HG02678 (cell line): ENCODE measurements around the gene PAQR9.

Experiments
- ATAC-seq: cut with Tn5 transposase; IDR thresholded peaks from one replicate; pipeline ENCODE4 v1.9.1; 2021; ENCODE audit warnings: mild to moderate bottlenecking, moderate library complexity; ENCODE audit not compliant: unreplicated experiment

The PAQR9 gene

DNA sequence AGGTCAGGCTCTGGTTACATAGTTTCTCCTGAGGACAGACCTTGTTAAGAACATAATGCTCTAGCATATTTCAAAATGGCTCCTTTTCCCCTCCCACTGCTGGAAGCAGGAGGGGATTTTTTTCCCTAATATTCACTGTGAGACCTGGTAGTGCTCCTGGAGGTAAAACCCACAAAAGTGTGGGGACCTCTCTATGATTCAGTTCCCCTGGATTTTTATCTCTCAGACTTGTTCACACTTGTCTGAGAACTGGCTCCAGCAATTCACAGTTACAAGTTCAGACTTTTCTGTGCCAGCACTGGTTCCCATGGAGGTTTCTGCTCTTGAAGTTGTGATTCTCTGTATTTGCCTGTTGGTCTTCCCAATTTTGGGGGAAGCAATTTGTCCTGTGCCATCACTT is 38.3 kb downstream of the PAQR9 start:
- no peak for ATAC-seq

DNA sequence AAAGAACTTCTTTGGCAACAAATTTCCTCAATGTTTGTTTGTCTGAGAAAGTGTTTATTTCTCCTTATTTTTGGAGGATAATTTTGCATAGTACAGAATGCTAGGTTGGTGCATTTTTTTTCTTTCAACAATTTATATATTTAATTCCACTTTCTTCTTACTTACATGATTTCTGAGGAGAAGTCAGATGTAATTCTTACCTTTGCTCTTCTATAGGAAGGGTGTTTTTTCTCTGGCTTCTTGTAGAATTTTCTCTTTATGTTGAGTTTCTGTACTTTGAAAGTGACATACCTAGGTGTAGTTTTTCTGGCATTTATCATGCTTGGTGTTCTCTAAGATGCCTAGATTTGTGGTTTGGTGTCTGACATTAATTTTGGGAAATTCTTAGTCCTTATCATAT is 39.8 kb downstream of the PAQR9 start:
- no peak for ATAC-seq

DNA sequence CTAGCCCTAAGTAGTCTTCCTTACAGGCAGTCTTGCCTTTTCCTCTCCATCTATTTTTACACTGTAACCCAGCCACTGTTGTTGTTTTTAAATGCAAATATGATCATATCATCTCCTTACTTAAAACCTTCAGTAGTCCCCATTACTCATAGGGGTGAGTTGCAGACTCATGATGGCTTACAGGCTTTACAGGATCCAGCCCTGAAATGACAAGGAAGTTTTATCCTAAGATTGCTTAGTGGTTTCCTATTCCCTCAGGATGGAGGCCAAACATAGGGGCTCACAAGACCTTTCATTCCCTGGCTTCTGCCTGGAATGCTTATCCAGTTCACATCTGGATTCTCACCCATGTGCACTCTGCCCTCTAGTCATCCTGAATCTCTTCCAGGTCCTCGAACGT is 46.9 kb downstream of the PAQR9 start:
- ATAC-seq = no peak

DNA sequence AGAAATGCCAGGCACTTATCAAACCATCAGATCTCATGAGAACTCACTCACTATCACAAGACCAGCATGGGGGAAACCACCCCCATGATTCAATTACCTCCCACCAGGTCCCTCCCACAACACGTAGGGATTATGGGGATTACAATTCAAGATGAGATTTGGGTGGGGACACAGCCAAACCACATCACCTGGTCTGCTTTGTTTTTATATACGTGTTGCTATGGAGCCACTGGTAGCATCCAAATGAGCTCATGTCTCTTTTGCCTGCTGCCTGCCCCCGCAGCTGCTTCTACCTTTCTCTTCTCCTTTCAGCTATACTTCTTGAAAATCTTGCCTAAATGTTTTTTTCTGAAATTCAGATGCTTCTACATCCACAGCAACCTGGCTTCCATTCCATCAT is 47.8 kb downstream of the PAQR9 start:
- ATAC-seq = no peak

DNA sequence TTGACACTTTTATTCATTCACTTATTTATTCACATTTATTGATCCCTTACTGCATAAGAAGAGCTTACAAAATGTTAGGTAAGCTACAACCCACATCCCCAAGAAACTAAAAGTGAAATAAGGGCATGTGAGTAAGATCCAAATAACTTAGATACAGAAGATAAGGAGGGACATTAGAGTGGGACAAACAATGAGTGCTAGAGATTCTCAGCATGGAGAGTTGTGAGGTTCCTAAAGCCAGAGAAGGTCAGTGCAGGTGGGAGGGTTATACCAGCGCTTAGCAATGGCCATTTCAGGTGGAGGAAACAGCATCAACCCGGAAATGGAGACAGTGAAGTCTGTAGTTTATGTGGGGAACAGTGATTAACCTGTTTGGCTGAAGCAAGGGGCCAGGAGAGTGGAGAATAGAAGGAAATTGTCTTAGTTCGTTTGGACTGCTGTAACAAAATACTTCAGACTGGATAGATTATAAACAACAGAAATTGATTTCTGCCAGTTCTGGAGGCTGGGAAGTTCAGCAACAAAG is 49.1 kb downstream of the PAQR9 start:
- ATAC-seq = no peak

DNA sequence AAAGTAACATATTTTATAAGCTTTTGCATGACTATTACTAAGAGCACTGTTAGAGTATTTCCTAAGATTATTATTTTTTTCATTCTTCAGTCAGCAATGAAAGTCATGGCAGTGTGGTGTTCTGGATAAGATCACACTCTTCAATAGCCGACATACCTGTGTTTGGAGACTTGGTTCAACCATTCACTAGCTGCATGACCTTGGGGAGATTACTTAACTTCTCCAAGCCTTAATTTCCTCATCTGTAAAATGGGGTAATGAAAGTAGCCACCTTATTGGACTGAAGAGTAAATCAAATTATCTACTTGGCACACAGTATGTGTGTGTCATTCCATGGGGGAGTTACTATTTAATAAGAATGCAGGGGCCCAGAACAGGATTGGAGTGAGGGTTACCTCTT is 50.0 kb downstream of the PAQR9 start:
- no peak for ATAC-seq

DNA sequence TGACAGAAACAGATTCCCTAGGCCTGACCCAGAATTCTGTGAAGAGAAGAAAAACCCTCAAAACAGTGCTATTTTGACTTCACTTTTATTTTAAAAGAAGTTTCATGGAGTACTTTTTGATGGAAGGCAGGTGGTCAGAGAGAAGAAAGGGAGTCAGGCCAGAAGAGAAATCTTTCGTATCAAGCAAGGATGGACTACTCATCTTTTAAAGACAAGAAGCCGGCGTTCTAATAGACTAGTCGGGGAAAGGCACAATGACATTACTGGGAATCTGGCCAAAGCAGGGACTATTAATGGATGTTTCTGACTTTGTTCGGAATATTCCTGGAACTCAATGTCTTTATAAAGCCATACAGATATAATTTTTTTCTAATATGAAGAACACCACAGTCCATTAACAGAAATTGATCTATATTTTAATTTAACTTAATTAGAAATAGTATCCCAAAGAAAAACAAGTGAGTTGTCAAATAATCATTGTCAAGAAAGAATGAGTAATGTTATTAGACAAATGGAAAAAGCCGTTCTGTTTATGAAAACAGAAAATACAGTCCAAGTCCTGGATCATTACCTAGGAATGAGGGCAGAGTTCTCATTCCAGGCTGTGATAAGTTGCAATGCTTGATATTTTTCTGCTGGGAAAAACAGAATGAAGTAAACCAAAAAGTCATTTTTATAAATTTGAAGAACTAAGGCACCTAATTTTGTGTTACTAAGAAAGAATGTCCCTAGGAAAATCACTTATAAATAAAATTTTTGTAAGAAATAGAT is 50.9 kb downstream of the PAQR9 start:
- no peak for ATAC-seq
